Ovary (tissue), 3 donors: Measurements from ENCODE around the gene ANKDD1B.

Experiments
- CTCF ChIP-seq, 3 donors: fragments of 450-650 bp in 2 of 3; fragments of 200-600 bp in 1 of 3; IDR thresholded peaks; one replicate each; pipeline versions ENCODE4 v1.5.1 to v1.8.0; 2016 to 2022; ENCODE audit warnings: antibody characterized with exemption in 3 of 3, mild to moderate bottlenecking in 1 of 3
- EP300 ChIP-seq: sonication (generic); formaldehyde crosslinking; IDR thresholded peaks from one replicate; pipeline ENCODE4 v1.6.1; 2017; ENCODE audit warnings: antibody characterized with exemption
- donor health status: DM: no; HTN: no; CAD: no.

GRCh38 chr5:75720882-75721281, 109.6 kb downstream of the ANKDD1B start:
- no peak for TF ChIP-seq CTCF (IDR thresholded peaks at IDR 0.05)
- TF ChIP-seq EP300 = no peak
